ENCODE data around the gene SLC17A3. TPM values are rescaled to one million over a fixed set of nuclear protein-coding genes. Genes with fewer than 3 reads are reported as not detected.

SLC17A3 gene
- total and polyA plus RNA-seq, 10 of the 15 experiments (the other 5 are each of a cell fraction or from before 2014, with no cell fraction given), result not detected

DNA sequence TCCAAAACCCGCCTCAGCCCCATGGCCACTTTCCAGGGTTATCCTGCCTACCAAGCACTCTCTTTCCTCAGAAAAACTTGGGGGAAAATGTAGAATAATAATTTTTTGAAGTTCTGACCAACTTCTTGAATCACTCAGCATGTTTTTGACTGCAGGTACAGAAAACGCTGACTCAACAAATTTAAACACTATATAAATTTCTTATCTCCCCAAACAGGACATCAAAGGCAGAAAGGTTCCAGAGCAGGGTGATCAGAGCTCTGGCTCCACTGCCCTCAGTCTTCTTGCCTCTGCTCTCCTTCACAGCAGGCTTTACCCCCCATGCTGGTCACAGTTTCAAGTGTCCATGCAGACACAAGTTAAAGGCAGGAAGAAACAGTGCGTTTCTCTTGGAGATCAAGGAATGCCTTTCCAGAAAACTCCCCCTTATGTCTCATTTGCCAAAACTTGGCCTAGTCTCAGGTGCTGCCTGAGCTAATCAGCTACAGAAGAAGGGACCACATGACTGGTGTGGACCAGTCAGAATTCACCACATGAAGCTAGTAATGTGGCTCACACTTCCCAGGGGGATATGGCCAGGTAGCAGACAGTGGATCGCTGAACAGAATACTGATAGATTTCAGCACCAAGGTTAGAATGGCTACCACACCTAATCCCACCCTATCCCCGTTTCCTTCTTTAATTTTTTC lies 24.4 kb upstream of the SLC17A3 start:
- ChIA-PET RAD21 (ENCODE audit: unreplicated experiment) (interaction anchor here (0.7 kb wide), 1 partner anchor 13 kb away, joined by 3 read pairs; no protein-coding TSS in a partner anchor), POLR2A (interaction anchor here (1.5 kb wide), 1 partner anchor 103 kb away, joined by 3 read pairs; no protein-coding TSS in a partner anchor), SMC1A (ENCODE audit: uncharacterized antibody, unreplicated experiment) (interaction anchor here (0.6 to 1.5 kb wide), 5 partner anchors 11 to 542 kb away, joined by 3 to 8 read pairs (median 5); no protein-coding TSS in a partner anchor), CTCF (interaction anchor here (1.3 to 1.8 kb wide), 3 partner anchors 9 to 182 kb away, joined by 3 to 6 read pairs (median 3); no protein-coding TSS in a partner anchor)
- no peaks in the 10 kb centered on the region for H3K9me3 ChIP-seq (replicated peaks; ENCODE audit: control insufficient read depth, insufficient read depth, low read length)
- no peaks in the 10 kb centered on the region for H3K4me1 ChIP-seq (ENCODE audit: control insufficient read depth, insufficient read depth, low read length)
- no peak overlapping the region for H3K4me3 ChIP-seq
- BruUV-seq (replicated peaks), result no TSS peak
- H2AFZ ChIP-seq (ENCODE audit: control insufficient read depth, low read depth, low read length), result no peak overlapping the region
- H3K9ac ChIP-seq (ENCODE audit: control insufficient read depth, insufficient read depth, low read length), result no peak overlapping the region
- H3K79me2 ChIP-seq (ENCODE audit: control insufficient read depth, insufficient read depth, low read length), result no peaks in the 10 kb centered on the region
- no peak for FAIRE-seq
- no peaks in the 10 kb centered on the region for H3K36me3 ChIP-seq (ENCODE audit: control insufficient read depth in 2 of 2, insufficient read depth in 2 of 2, low read length in 1 of 2)
- intact Hi-C loops (cut with micrococcal nuclease; ENCODE audit: unreplicated experiment) (no loop called here), in situ Hi-C loops (cut with MboI) (no loop called here)
- ATAC-seq, result no peak
- H4K20me1 ChIP-seq (ENCODE audit: control insufficient read depth, insufficient read depth), result no peaks in the 10 kb centered on the region
- 78% methylated on average over 5 of the region's 5 CpGs for WGBS (ENCODE audit: insufficient coverage, insufficient replicate concordance, low lambda C conversion rate, missing lambda C conversion rate)
- no peak overlapping the region for H3K4me2 ChIP-seq (ENCODE audit: control insufficient read depth, insufficient read depth)
- no peak for DNase-seq (ENCODE audit: low read depth, low spot score)
- no peak overlapping the region for H3K27ac ChIP-seq (ENCODE audit: control insufficient read depth, insufficient read depth)
- no peaks in the 10 kb centered on the region for H3K27me3 ChIP-seq (replicated peaks in 1 of 2; ENCODE audit: control insufficient read depth in 2 of 2, insufficient read depth in 2 of 2, low read length in 1 of 2)
- TF ChIP-seq ZNF274 (IDR thresholded peaks at IDR 0.05; ENCODE audit: insufficient read depth, insufficient read length) (no peak), WRNIP1 (IDR thresholded peaks at IDR 0.05; ENCODE audit: borderline replicate concordance, low read depth, low read length) (no peak), PAX8 (IDR thresholded peaks at IDR 0.05) (no peak), NFXL1 (IDR thresholded peaks at IDR 0.05; ENCODE audit: borderline replicate concordance) (no peak), NBN (IDR thresholded peaks at IDR 0.05) (no peak)
- TF ChIP-seq, protein P1, sequence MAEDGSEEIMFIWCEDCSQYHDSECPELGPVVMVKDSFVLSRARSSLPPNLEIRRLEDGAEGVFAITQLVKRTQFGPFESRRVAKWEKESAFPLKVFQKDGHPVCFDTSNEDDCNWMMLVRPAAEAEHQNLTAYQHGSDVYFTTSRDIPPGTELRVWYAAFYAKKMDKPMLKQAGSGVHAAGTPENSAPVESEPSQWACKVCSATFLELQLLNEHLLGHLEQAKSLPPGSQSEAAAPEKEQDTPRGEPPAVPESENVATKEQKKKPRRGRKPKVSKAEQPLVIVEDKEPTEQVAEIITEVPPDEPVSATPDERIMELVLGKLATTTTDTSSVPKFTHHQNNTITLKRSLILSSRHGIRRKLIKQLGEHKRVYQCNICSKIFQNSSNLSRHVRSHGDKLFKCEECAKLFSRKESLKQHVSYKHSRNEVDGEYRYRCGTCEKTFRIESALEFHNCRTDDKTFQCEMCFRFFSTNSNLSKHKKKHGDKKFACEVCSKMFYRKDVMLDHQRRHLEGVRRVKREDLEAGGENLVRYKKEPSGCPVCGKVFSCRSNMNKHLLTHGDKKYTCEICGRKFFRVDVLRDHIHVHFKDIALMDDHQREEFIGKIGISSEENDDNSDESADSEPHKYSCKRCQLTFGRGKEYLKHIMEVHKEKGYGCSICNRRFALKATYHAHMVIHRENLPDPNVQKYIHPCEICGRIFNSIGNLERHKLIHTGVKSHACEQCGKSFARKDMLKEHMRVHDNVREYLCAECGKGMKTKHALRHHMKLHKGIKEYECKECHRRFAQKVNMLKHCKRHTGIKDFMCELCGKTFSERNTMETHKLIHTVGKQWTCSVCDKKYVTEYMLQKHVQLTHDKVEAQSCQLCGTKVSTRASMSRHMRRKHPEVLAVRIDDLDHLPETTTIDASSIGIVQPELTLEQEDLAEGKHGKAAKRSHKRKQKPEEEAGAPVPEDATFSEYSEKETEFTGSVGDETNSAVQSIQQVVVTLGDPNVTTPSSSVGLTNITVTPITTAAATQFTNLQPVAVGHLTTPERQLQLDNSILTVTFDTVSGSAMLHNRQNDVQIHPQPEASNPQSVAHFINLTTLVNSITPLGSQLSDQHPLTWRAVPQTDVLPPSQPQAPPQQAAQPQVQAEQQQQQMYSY (CRISPR knock-in tag; IDR thresholded peaks at IDR 0.05), result no peak
- TF ChIP-seq, protein P2, sequence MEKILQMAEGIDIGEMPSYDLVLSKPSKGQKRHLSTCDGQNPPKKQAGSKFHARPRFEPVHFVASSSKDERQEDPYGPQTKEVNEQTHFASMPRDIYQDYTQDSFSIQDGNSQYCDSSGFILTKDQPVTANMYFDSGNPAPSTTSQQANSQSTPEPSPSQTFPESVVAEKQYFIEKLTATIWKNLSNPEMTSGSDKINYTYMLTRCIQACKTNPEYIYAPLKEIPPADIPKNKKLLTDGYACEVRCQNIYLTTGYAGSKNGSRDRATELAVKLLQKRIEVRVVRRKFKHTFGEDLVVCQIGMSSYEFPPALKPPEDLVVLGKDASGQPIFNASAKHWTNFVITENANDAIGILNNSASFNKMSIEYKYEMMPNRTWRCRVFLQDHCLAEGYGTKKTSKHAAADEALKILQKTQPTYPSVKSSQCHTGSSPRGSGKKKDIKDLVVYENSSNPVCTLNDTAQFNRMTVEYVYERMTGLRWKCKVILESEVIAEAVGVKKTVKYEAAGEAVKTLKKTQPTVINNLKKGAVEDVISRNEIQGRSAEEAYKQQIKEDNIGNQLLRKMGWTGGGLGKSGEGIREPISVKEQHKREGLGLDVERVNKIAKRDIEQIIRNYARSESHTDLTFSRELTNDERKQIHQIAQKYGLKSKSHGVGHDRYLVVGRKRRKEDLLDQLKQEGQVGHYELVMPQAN (conservative IDR thresholded peaks at IDR 0.05), result no peak
- TF ChIP-seq, protein P3, sequence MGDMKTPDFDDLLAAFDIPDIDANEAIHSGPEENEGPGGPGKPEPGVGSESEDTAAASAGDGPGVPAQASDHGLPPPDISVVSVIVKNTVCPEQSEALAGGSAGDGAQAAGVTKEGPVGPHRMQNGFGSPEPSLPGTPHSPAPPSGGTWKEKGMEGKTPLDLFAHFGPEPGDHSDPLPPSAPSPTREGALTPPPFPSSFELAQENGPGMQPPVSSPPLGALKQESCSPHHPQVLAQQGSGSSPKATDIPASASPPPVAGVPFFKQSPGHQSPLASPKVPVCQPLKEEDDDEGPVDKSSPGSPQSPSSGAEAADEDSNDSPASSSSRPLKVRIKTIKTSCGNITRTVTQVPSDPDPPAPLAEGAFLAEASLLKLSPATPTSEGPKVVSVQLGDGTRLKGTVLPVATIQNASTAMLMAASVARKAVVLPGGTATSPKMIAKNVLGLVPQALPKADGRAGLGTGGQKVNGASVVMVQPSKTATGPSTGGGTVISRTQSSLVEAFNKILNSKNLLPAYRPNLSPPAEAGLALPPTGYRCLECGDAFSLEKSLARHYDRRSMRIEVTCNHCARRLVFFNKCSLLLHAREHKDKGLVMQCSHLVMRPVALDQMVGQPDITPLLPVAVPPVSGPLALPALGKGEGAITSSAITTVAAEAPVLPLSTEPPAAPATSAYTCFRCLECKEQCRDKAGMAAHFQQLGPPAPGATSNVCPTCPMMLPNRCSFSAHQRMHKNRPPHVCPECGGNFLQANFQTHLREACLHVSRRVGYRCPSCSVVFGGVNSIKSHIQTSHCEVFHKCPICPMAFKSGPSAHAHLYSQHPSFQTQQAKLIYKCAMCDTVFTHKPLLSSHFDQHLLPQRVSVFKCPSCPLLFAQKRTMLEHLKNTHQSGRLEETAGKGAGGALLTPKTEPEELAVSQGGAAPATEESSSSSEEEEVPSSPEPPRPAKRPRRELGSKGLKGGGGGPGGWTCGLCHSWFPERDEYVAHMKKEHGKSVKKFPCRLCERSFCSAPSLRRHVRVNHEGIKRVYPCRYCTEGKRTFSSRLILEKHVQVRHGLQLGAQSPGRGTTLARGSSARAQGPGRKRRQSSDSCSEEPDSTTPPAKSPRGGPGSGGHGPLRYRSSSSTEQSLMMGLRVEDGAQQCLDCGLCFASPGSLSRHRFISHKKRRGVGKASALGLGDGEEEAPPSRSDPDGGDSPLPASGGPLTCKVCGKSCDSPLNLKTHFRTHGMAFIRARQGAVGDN (IDR thresholded peaks at IDR 0.05), result no peak
- TF ChIP-seq, protein P4, sequence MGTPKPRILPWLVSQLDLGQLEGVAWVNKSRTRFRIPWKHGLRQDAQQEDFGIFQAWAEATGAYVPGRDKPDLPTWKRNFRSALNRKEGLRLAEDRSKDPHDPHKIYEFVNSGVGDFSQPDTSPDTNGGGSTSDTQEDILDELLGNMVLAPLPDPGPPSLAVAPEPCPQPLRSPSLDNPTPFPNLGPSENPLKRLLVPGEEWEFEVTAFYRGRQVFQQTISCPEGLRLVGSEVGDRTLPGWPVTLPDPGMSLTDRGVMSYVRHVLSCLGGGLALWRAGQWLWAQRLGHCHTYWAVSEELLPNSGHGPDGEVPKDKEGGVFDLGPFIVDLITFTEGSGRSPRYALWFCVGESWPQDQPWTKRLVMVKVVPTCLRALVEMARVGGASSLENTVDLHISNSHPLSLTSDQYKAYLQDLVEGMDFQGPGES (IDR thresholded peaks at IDR 0.05), result no peak
